ENCODE measurements around the gene CT45A1.
"Not testable (repeated sequence)": the region's sequence is repeated elsewhere in the genome, so short reads cannot be mapped to it uniquely, and the experiment has no call there.

Gene CT45A1

GRCh38 chrX:135713795-135714194, 356 bp downstream of the CT45A1 start:
- WGBS (ENCODE audit: insufficient coverage) = 97% methylated on average over 15 of the region's 20 CpGs
- no peaks in the 10 kb centered on the region for H3K36me3 ChIP-seq (ENCODE audit: control insufficient read depth in 4 of 4, insufficient read depth in 4 of 4, low read length in 3 of 4)
- ChIA-PET CTCF (no interaction called here), POLR2A (no interaction called here)
- no peaks in the 10 kb centered on the region for H3K4me1 ChIP-seq (ENCODE audit: control extremely low read depth in 1 of 4, control insufficient read depth in 4 of 4, insufficient read depth in 4 of 4, low read length in 3 of 4)
- no peak overlapping the region for H3K27ac ChIP-seq (ENCODE audit: insufficient read depth in 1 of 2, low read depth in 1 of 2, low read length in 2 of 2, poor library complexity in 1 of 2, severe bottlenecking in 2 of 2)
- H3K27me3 ChIP-seq (replicated peaks in 2 of 5; ENCODE audit: control insufficient read depth in 4 of 5, insufficient read depth in 5 of 5, low read length in 4 of 5) = no peaks in the 10 kb centered on the region
- no peaks in the 10 kb centered on the region for H3K9me3 ChIP-seq (ENCODE audit: control extremely low read depth in 1 of 5, control insufficient read depth in 4 of 5, insufficient read depth in 2 of 5, low read depth in 1 of 5, low read length in 4 of 5)
- no peak for DNase-seq
- H3K4me3 ChIP-seq (ENCODE audit: control insufficient read depth in 1 of 7, extremely low read depth in 1 of 7, insufficient read depth in 4 of 7, low read depth in 2 of 7, low read length in 6 of 7) = no peak overlapping the region

GRCh38 chrX:135734666-135735065, 21.2 kb downstream of the CT45A1 start:
- H3K36me3 ChIP-seq (ENCODE audit: control insufficient read depth in 4 of 4, insufficient read depth in 4 of 4, low read length in 3 of 4); H3K27ac ChIP-seq (ENCODE audit: insufficient read depth in 1 of 2, low read depth in 1 of 2, low read length in 2 of 2, poor library complexity in 1 of 2, severe bottlenecking in 2 of 2); POLR2A ChIA-PET; DNase-seq; H3K9me3 ChIP-seq (ENCODE audit: control extremely low read depth in 1 of 5, control insufficient read depth in 4 of 5, insufficient read depth in 2 of 5, low read depth in 1 of 5, low read length in 4 of 5); H3K27me3 ChIP-seq (replicated peaks in 2 of 5; ENCODE audit: control insufficient read depth in 4 of 5, insufficient read depth in 5 of 5, low read length in 4 of 5); H3K4me3 ChIP-seq (ENCODE audit: control insufficient read depth in 1 of 7, extremely low read depth in 1 of 7, insufficient read depth in 4 of 7, low read depth in 2 of 7, low read length in 6 of 7); H3K4me1 ChIP-seq (ENCODE audit: control extremely low read depth in 1 of 4, control insufficient read depth in 4 of 4, insufficient read depth in 4 of 4, low read length in 3 of 4); CTCF ChIA-PET: not testable (repeated sequence)
- 90% methylated on average over 4 of the region's 5 CpGs for WGBS (ENCODE audit: insufficient coverage)

GRCh38 chrX:135737366-135738071, 24.1 kb downstream of the CT45A1 start:
- Histone ChIP-seq H3K36me3 (ENCODE audit: control insufficient read depth in 4 of 4, insufficient read depth in 4 of 4, low read length in 3 of 4) (no peaks in the 10 kb centered on the region), H3K9me3 (ENCODE audit: control extremely low read depth in 1 of 5, control insufficient read depth in 4 of 5, insufficient read depth in 2 of 5, low read depth in 1 of 5, low read length in 4 of 5) (no peaks in the 10 kb centered on the region), H3K4me1 (ENCODE audit: control extremely low read depth in 1 of 4, control insufficient read depth in 4 of 4, insufficient read depth in 4 of 4, low read length in 3 of 4) (peaks cover 0 to 3% (median 0%) of the 10 kb centered on the region in 4 experiments), H3K4me3 (ENCODE audit: control insufficient read depth in 1 of 7, extremely low read depth in 1 of 7, insufficient read depth in 4 of 7, low read depth in 2 of 7, low read length in 6 of 7) (no peak overlapping the region), H3K27me3 (replicated peaks in 2 of 5; ENCODE audit: control insufficient read depth in 4 of 5, insufficient read depth in 5 of 5, low read length in 4 of 5) (no peaks in the 10 kb centered on the region), H3K27ac (ENCODE audit: insufficient read depth in 1 of 2, low read depth in 1 of 2, low read length in 2 of 2, poor library complexity in 1 of 2, severe bottlenecking in 2 of 2) (no peak overlapping the region)
- DNase-seq = peak; percentile 34 to 67 (median 63)
- WGBS (ENCODE audit: insufficient coverage) = 37% methylated on average over 4 of the region's 4 CpGs
- ChIA-PET CTCF (interaction anchor here (0.9 kb wide), 1 partner anchor 192 kb away, joined by 3 read pairs; no protein-coding TSS in a partner anchor), POLR2A (no interaction called here)

- Histone ChIP-seq H3K4me1 (ENCODE audit: control extremely low read depth in 1 of 4, control insufficient read depth in 4 of 4, insufficient read depth in 4 of 4, low read length in 3 of 4) (peaks cover 0 to 3% (median 0%) of the 10 kb centered on the region in 4 experiments), H3K36me3 (ENCODE audit: control insufficient read depth in 4 of 4, insufficient read depth in 4 of 4, low read length in 3 of 4) (no peaks in the 10 kb centered on the region), H3K27ac (ENCODE audit: insufficient read depth in 1 of 2, low read depth in 1 of 2, low read length in 2 of 2, poor library complexity in 1 of 2, severe bottlenecking in 2 of 2) (no peak overlapping the region), H3K27me3 (replicated peaks in 2 of 5; ENCODE audit: control insufficient read depth in 4 of 5, insufficient read depth in 5 of 5, low read length in 4 of 5) (no peaks in the 10 kb centered on the region), H3K9me3 (ENCODE audit: control extremely low read depth in 1 of 5, control insufficient read depth in 4 of 5, insufficient read depth in 2 of 5, low read depth in 1 of 5, low read length in 4 of 5) (no peaks in the 10 kb centered on the region), H3K4me3 (ENCODE audit: control insufficient read depth in 1 of 7, extremely low read depth in 1 of 7, insufficient read depth in 4 of 7, low read depth in 2 of 7, low read length in 6 of 7) (peak overlapping the region in 5 of 7 experiments; percentile 32 to 73 (median 50))
- 36% methylated on average over 13 of the region's 18 CpGs for WGBS (ENCODE audit: insufficient coverage)
- peak; percentile 51 to 75 (median 72) for DNase-seq
- CTCF ChIA-PET = interaction anchor here (1.0 to 5.0 kb wide), 4 partner anchors 167 to 288 kb away, joined by 3 to 36 read pairs (median 3); no protein-coding TSS in a partner anchor
- POLR2A ChIA-PET = no interaction called here
These were observed 27.3 kb downstream of the CT45A1 start for GRCh38 chrX:135740681-135741149.

GRCh38 chrX:135741192-135741715, 27.8 kb downstream of the CT45A1 start:
- POLR2A ChIA-PET = no interaction called here
- no peak for DNase-seq
- WGBS (ENCODE audit: insufficient coverage) = 93% methylated on average over 22 of the region's 23 CpGs

GRCh38 chrX:135744739-135745138, 31.3 kb downstream of the CT45A1 start:
- no CpG with 5 or more reads among the region's 4 CpGs for WGBS (ENCODE audit: insufficient coverage)
- H3K27ac ChIP-seq (ENCODE audit: insufficient read depth in 1 of 2, low read depth in 1 of 2, low read length in 2 of 2, poor library complexity in 1 of 2, severe bottlenecking in 2 of 2); H3K36me3 ChIP-seq (ENCODE audit: control insufficient read depth in 4 of 4, insufficient read depth in 4 of 4, low read length in 3 of 4); H3K27me3 ChIP-seq (replicated peaks in 2 of 5; ENCODE audit: control insufficient read depth in 4 of 5, insufficient read depth in 5 of 5, low read length in 4 of 5); DNase-seq; CTCF ChIA-PET; H3K4me1 ChIP-seq (ENCODE audit: control extremely low read depth in 1 of 4, control insufficient read depth in 4 of 4, insufficient read depth in 4 of 4, low read length in 3 of 4); POLR2A ChIA-PET; H3K9me3 ChIP-seq (ENCODE audit: control extremely low read depth in 1 of 5, control insufficient read depth in 4 of 5, insufficient read depth in 2 of 5, low read depth in 1 of 5, low read length in 4 of 5); H3K4me3 ChIP-seq (ENCODE audit: control insufficient read depth in 1 of 7, extremely low read depth in 1 of 7, insufficient read depth in 4 of 7, low read depth in 2 of 7, low read length in 6 of 7): not testable (repeated sequence)

More at GRCh38 chrX:135741192-135741715, 27.8 kb downstream of the CT45A1 start:
- Histone ChIP-seq H3K4me1 (ENCODE audit: control extremely low read depth in 1 of 4, control insufficient read depth in 4 of 4, insufficient read depth in 4 of 4, low read length in 3 of 4) (peaks cover 0 to 3% (median 0%) of the 10 kb centered on the region in 4 experiments), H3K27ac (ENCODE audit: insufficient read depth in 1 of 2, low read depth in 1 of 2, low read length in 2 of 2, poor library complexity in 1 of 2, severe bottlenecking in 2 of 2) (no peak overlapping the region), H3K9me3 (ENCODE audit: control extremely low read depth in 1 of 5, control insufficient read depth in 4 of 5, insufficient read depth in 2 of 5, low read depth in 1 of 5, low read length in 4 of 5) (no peaks in the 10 kb centered on the region), H3K4me3 (ENCODE audit: control insufficient read depth in 1 of 7, extremely low read depth in 1 of 7, insufficient read depth in 4 of 7, low read depth in 2 of 7, low read length in 6 of 7) (no peak overlapping the region), H3K27me3 (replicated peaks in 2 of 5; ENCODE audit: control insufficient read depth in 4 of 5, insufficient read depth in 5 of 5, low read length in 4 of 5) (no peaks in the 10 kb centered on the region), H3K36me3 (ENCODE audit: control insufficient read depth in 4 of 4, insufficient read depth in 4 of 4, low read length in 3 of 4) (no peaks in the 10 kb centered on the region)
- CTCF ChIA-PET = interaction anchor here (1.0 to 5.0 kb wide), 3 partner anchors 166 to 190 kb away, joined by 3 to 36 read pairs (median 3); no protein-coding TSS in a partner anchor

DNA sequence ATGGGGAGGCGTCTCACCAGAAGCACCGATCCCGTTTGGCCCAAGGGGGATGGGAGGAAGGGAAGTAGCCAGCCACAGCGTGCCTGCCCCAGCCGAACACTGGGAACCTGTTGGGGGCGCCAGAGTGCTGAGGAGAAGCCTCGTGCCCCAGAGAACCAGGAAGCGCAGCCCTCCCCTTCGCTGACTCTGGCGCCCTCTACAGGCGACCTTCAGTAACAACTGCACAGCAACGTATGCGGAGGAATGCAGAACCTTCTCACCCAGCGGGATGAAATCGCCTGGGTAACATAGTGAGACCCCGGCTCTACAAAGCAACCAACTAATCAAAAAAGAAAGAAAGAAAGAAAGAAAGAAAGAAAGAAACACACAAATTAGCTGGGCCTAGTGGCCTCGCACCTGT, 54.7 kb downstream of the CT45A1 start, which contains the start of gene CT45A3:
TSS of gene CT45A3 (minus strand) at position 101 of the 400 bp plus-strand sequence. CDS start 3,747 bp downstream, outside the sequence.
- H3K9me3 ChIP-seq (ENCODE audit: control extremely low read depth in 1 of 5, control insufficient read depth in 4 of 5, insufficient read depth in 2 of 5, low read depth in 1 of 5, low read length in 4 of 5); H3K4me3 ChIP-seq (ENCODE audit: control insufficient read depth in 1 of 7, extremely low read depth in 1 of 7, insufficient read depth in 4 of 7, low read depth in 2 of 7, low read length in 6 of 7); H3K36me3 ChIP-seq (ENCODE audit: control insufficient read depth in 4 of 4, insufficient read depth in 4 of 4, low read length in 3 of 4); POLR2A ChIA-PET; DNase-seq; H3K27ac ChIP-seq (ENCODE audit: insufficient read depth in 1 of 2, low read depth in 1 of 2, low read length in 2 of 2, poor library complexity in 1 of 2, severe bottlenecking in 2 of 2); CTCF ChIA-PET; H3K4me1 ChIP-seq (ENCODE audit: control extremely low read depth in 1 of 4, control insufficient read depth in 4 of 4, insufficient read depth in 4 of 4, low read length in 3 of 4); H3K27me3 ChIP-seq (replicated peaks in 2 of 5; ENCODE audit: control insufficient read depth in 4 of 5, insufficient read depth in 5 of 5, low read length in 4 of 5): not testable (repeated sequence)
- WGBS (ENCODE audit: insufficient coverage) = no CpG with 5 or more reads among the region's 17 CpGs

Measured in common myeloid progenitor, CD34-positive (primary cell).